ENCODE measurements around the gene RNF44.
"Not testable (repeated sequence)": the region's sequence is repeated elsewhere in the genome, so short reads cannot be mapped to it uniquely, and the experiment has no call there.

The RNF44 gene

DNA sequence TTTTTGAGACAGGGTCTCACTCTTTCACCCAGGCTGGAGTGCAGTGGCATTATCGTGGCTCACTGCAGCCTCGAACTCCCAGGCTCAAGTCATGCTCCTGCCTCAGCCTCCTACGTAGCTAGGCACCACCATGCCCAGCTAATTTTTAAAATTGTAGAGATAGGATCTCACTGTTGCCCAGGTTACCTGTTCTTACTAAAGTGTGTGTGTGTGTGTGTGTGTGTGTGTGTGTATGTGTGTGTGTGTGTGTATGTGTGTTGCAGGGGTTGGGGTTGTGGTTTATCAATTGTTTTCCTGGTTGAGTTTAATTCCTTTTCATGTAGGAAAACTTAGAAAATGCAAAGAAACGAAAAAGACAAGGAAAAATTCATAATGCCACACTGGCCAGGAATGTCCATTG, 21.8 kb downstream of the RNF44 start:
- no peak for DNase-seq

DNA sequence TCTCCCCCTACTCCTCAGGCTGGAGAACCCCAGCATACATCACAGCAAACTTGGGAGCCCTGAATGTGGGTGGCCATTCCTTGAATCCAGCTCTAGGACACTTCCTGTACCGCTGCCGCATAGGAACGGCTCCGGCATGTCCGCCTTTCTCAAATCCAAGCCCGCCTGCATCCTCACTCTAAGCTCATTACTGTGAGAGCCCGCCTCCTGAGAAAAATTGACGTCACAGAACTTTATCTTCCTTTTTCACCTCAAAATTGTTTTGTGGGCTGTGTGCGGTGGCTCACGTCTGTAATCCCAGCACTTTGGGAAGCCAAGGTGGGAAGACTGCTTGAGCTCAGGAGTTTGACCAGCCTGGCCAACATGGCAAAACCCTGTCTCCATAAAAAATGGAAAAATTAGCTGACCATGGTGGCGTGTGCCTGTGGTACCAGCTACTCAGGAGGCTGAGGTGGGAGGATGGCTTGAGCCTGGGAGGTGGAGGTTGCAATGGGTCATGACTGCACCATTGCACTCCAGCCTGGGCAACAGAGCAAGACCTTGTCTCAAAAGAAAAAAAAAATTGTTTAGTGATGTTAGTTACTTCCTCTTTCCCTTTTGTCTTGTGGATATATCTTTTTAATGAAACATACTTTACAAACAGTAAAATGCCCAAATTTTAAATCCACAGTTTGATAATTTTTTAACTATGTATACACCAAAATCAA, 22.8 kb downstream of the RNF44 start:
- no peak for DNase-seq

DNA sequence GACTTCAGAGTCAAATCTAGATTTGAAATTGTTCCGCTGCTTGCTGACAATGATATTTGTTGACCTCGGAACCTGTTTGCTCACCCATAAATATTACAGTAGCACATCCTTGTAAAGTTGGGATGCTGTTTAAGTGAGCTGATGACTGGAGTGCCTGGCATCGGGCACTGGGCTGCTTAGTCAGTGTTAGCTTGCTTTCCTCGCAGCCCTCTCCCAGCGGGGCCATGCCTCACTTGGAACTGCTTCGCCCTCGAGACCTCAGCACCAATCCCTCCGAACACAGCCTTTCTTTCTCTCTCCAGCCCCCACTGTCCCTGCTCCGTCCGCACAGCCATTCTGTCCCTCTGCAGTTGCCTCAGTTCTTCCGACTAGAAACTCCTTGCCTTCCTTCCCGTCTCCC, 23.4 kb downstream of the RNF44 start:
- no peak for DNase-seq

DNA sequence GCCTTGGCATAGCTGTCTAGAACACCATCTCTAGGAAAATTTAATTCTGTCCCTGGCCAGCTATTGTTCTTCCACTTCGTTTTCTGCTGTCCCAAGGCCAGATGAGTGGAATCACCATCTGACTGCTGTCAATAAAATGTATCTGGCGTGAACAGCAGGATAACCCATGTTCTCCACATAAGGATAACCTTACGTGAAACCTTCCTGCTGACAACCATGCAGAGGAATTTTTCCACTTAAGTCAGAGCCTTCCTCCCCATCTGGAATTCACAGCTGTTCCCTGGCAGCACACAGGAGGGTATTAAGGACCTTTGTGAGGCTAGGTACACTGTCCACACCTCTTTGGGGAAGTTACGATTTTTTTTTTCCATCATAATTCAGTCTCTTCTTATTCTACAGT, 28.6 kb downstream of the RNF44 start:
- no peak for DNase-seq

DNA sequence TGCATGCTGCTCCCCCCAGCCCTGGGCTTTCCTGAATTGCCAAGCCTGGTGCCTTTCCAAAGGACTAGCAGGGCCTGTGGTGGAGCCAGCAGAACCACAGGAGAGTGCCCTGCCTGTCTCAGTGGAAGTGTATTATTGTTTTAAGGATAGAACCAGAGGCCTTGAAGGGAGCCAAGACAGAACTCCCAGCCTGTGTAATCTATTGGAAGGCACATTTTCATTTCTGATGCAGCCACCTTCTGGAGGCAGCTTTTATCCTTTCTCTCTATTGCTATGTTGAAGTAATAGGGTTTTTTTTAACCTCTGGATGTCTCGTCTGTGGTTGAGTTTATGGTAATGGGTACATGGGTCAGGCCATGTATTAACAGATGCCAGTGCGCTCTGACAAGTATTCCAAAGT, 29.3 kb downstream of the RNF44 start:
- no peak for DNase-seq

DNA sequence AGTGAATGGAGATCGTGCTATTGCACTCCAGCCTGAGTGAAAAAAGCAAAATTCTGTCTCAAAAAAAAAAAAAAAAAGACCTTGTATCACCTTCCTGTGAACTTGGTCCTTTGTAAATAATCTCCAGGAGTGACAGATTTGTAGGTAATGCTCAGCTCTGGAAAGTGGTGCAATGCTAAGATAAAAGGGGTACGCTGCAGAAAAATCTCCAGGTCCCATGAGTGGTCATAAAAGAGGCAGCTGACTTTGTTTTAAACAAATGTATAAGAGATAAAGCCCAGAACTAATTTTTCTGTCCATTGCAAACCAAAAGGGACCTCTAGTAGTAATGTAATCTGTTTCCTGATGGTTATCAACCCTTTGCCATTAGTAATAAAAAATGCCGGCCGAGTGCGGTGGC, 33.7 kb downstream of the RNF44 start:
- no peak for DNase-seq

DNA sequence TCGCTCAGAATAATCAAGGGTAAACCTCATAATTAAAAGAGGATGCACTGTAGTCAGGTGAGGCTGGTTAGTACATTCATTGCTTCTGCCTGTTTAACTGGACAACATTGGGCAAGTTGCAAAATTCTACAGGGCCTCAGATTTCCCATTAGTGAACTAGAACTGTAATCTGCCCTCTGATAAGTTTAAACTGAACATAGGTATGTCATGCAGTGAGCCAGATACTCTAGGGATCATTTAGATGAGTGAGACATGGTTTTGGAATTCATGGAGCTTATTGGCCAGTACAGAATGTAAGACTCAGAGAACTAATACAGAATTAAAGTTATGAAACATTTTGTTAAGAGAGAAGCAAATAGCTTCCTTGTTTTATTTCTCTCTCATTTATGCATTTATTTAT, 35.9 kb downstream of the RNF44 start:
- DNase-seq, result no peak

DNA sequence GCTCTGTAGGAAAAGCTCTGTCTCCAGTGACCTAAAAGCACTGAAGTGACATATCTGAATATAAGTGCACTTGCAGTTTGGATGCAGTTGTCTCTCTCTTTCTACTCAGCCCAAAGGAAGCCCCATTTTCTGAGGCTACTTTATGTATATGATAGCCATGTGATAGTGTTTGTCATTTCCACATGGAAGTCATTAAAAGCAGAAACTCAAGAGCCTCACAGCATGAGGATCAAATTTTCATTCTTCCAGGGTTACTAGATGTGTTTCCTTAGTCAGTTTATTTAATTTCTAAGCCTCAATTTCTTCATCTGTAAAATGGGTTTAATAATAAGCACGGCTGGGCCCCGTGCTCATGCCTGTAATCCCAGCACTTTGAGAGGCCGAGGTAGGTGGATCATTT, 36.7 kb downstream of the RNF44 start:
- DNase-seq, result no peak

DNA sequence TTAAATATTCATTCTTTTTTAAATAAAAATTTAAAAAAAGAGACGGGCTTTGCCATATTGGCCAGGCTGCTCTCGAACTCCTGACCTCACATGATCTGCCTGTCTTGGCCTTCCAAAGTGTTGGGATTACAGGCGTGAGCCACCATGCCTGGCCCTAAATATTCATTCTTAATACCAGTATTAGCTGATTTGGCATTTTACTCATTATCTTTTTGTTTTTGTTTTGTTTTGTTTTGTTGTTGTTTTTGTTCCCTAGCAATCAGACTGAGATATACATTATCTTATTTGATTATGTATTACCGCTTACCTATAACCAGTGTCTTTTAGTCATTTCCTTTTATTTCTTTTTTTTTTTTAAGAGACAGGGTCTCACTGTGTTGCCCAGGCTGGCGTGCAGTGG, 37.9 kb downstream of the RNF44 start:
- no peak for DNase-seq

DNA sequence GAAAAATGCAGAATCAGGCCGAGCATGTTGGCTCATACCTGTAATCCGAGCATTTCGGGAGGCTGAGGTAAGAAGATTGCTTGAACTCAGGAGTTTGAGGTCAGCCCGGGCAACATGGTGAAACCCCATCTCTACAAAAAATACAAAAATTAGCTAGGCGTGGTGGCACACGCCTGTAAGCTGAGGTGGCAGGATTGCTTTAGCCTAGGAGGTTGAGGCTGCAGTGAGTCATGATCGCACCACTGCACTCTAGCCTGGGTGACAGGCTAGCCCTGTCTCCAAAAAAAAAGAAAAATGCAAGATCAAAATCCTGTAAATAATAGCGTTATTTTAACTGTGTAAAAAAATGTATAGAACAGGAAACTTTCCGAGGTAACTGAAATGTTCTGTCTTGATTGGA, 39.4 kb downstream of the RNF44 start:
- DNase-seq, result no peak

DNA sequence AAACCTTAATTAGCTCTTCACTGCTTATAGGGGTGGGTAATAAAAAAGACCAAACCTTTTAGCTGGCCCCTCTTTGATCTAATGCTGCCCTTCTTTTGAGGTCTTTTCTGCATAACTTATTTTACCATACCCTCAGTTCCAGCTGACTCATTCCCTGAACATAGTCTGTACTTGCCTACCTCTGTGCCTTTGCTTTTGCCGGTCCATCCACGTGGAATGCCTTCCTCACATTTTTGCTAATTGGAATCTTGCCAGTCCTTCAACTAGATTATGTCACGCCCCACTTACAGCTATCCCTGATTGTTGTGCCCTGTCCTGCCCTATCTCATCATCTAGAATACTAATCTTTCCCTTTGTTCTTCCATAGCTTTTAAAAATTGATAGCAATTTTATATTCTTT, 44.8 kb downstream of the RNF44 start:
- no peak for DNase-seq

DNA sequence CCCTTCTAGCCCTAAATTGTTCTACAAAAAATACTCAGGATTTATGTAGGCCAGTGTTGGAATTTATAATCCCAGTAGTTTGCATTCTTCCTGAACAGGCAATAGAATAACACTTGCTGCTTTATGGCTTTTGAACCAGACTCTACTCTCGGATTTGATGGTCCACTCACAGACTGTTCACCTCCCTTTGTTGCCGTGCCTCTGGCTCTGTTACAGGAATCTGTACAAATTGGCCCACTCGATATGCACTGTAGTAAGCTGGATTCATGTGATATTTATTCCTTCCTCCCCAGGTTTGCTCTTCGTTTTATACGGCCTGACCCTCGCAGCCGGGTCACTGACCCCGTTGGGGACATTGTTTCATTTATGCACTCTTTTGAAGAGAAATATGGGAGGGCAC, 45.3 kb downstream of the RNF44 start:
- DNase-seq, result no peak

DNA sequence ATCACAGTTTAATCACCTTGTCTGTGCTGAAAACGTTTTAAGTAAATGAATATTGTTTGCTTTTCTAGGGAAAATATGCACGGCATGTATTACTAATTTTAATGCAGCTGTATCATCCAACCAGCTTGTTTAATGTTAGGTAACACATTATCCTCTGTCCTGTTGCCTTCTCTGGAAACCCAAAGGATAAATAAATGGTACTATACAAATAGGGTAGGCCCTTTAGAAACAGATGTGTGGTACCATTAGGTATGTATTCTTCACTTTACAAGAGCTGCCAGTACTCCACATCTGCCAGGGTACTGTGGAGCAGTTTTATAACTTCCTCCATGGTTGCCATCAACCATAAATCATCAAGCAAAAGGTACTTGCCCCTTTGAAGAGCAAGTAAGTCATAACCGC, 46.1 kb downstream of the RNF44 start:
- no peak for DNase-seq

DNA sequence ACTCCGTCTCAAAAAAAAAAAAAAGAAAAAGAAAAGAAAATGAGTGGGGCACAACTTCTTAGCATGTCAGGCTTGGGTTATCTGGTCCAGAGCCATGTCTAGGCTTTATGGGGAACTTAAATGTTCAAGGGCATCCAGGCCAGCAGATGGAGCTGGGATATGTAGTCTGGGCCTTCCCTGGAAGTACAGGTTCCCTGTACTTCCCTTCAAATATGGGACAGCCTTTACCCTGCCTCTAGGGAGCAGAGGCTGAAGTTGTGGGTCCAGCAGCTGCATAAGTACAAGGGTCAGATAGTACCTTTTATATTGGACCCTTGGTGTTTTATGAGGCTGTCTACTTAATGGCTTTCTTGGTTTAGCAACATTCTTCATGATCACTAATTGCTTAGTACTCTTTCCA, 46.9 kb downstream of the RNF44 start:
- DNase-seq, result no peak

DNA sequence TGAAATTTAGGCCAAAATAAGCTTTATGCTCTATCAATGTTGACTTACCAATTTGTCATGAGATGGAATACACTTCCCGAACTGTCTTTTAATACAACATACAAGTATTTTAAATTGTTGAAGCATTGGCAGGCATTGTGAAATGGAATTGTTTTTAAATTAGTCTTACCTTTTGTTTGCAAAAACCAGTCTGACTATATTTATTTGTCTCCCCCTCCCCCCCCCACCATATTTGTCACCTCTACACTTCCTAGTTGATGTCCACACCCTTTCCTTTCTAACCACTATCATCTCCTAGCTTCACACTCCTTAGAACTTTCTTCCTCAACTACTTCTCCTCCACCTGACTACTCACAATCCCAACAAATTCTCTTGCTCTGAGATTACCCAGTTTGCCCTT, 48.1 kb downstream of the RNF44 start:
- no peak for DNase-seq

DNA sequence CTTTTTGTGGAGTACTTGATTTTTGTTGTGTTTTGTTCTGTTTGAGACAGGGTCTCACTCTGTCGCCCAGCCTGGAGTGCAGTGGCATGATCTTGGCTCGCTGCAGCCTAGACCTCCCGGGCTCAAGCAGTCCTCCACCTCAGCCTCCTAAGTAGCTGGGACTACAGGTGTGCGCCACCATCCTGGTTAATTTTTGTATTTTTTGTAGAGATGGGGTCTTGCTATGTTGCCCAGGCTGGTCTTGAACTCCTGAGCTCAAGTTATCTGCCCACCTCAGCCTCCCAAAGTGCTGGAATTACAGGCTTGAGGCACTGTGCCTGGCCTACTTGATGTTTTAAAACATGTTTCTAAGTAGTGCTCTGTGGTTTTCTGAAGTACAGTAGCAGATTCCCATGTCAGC, 50.0 kb downstream of the RNF44 start:
- DNase-seq, result not testable (repeated sequence)

DNA sequence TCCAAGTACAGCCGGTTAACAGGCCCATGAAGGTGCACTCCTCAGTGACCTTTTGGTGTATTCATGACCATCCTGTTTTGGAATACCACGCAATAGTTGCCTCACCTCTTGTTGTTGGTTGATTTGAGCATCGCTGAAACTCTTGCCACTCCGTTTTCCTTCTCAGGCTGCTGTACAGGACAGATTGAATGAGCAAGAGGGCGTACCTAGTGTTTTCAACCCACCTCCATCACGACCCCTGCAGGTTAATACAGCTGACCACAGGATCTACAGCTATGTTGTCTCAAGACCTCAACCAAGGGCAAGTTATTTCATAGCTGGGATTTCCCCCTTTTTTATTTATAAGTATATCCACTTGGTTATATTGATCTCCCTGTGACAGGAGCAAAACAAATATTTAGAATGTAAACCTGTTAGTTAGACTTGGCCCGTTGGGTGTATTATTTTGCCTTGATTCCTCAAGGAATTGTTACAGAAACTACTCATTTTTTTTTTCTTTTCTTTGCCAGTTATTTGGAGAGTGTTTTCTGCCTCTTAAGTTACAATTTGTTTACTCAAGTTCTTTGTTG, 50.9 kb downstream of the RNF44 start:
- no peak for DNase-seq

DNA sequence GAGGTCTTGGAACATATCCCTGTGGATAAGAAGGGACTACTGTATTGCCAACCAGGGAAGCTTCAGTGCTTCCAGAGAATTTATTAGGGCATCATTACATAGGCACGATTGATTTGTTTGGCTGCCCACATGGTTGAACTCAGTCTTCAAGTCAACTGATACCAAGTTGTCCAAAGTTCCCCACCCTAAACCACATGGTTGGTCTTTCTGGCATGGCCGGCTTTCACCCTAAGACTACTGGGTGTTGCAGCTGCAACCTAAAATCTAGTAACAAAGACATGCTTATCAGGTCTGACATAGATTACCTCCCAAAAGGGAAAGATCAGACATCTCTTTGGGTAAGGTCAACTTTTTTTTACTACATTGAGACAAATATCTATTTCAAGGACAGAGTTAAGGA, 52.0 kb downstream of the RNF44 start:
- DNase-seq, result no peak

DNA sequence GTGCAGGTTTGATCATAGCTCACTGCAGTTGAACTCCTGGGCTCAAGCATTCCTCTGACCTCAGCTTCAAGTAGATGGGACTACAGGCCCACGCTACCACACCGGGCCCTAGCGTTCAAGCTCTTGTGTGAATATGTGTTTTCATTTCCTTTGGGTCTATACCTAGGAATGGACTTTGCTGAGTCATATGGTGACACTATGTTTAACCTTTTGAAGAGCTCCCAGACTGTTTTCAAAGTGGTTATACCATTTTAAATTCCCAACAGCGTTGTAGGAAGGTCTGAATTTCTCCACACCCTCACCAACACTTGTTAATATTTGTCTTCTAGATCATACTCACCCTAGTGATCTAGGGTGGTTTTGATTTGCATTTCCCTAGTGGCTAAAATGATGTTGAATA, 55.5 kb downstream of the RNF44 start:
- no peak for DNase-seq
